ENCODE results near the gene ARHGAP45.
"Not testable (repeated sequence)": the region's sequence is repeated elsewhere in the genome, so short reads cannot be mapped to it uniquely, and the experiment has no call there.

Gene ARHGAP45

GRCh38 chr19:1115646-1116420 lies 48.9 kb downstream of the ARHGAP45 start:
- no peak for DNase-seq (ENCODE audit: low read depth in 2 of 2)

DNA sequence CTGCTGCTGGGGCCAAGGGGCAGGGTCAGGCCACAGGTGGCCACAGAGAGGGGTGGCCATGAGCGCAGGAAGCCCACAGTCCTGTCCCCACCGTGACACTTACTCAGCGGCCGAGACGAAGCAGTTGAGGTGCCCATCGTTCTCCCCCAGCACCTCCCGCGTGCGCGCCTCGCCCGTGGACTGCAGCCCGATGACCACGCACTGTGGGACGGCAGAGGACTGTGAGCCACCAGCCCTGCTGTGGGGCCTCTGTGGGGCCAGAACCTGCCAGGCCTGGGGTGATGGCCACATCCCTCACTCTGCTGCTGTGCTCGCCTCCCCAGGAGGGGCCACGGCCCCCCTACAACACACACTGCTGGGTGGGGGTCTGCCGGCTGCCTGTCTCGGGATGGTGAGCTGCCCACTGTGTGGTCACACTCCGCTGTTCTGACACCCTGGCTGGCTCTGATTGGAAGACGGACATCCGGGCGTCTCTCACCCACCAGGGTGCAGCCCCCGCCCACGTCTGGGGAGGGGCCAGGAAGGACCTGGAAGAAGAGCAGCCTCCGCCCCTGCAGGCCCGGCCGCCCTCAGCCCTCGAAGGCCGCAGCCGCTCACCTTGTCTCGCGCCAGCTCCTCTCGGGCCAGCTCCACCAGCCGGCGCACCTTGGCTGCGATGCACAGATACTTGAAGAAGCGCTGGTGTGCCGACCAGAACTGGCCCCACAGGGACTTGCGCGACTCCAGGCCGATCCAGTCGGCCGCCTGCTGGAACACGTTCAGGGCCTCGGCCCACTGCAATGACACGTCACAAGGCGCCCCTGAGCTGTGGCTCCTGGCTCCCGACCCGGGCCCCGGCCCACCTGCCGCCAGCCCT lies 50.0 kb downstream of the ARHGAP45 start:
- no peak for DNase-seq (ENCODE audit: low read depth in 2 of 2)

DNA sequence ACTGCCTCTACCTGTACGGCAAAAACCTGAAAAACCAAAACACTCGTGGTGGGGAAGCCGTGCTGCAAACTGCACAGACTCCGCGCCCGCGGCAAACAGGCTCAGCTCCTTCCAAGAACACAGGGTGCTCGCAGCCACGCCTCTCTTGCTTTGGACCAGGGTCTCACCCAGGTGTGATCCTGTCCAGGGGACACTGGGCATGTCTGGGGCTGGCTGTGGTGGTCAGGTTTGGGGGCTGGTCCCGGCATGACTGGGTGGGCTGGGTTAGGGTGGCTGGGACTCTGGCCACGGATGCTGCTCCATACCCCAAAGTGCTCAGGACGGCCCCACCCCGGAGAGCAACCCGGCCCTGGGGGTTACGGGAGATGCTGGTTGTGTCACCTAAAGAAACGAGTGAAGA lies 50.7 kb downstream of the ARHGAP45 start:
- no peak for DNase-seq (ENCODE audit: low read depth in 2 of 2)

DNA sequence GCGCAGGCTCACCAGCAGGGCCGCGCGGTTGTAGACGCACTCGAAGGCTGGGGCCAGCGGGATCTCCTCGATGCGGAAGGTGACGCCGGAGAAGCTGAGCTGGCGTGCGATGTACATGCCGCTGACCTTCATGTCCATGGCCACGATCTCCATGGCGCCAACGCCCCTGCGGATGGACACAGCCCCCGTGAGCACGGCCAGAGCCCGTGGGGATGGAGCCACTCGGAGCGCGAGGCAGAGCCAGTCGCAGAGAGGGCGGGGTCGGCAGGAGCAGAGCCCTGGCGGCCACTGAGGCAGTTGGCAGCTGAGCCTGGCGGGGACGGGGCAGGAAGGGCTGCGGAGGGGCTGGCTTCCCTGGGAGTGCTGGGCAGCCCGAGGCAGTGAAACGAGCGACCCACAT lies 52.0 kb downstream of the ARHGAP45 start:
- no peak for DNase-seq (ENCODE audit: low read depth in 2 of 2)

GRCh38 chr19:1119475-1120217 lies 52.7 kb downstream of the ARHGAP45 start:
- DNase-seq (ENCODE audit: low read depth in 2 of 2), result no peak

DNA sequence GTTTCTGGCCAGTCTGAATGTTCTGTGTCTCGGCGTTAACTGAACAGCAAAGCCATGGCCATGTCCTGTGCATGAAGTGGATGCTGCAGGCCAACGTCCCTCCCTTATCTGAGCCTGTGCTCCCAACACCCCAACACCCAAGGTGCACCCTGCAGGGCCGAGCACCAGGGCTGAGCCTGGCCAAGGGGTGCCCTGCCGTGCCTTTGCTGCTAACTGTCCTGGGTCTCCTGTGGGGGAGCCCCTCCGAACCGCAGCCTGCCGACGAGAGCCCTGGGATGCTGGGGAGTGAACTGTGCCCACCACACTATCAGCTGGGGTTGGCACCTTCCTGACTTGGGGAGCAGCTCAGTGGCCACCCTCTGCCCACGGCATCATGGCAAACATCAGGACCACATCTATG lies 54.4 kb downstream of the ARHGAP45 start:
- no peak for DNase-seq (ENCODE audit: low read depth in 2 of 2)

- DNase-seq (ENCODE audit: low read depth in 2 of 2), result no peak
Observed at GRCh38 chr19:1122021-1122971, 55.3 kb downstream of the ARHGAP45 start.

- no peak for DNase-seq (ENCODE audit: low read depth in 2 of 2)
Observed at GRCh38 chr19:1122972-1123363, 56.0 kb downstream of the ARHGAP45 start.

DNA sequence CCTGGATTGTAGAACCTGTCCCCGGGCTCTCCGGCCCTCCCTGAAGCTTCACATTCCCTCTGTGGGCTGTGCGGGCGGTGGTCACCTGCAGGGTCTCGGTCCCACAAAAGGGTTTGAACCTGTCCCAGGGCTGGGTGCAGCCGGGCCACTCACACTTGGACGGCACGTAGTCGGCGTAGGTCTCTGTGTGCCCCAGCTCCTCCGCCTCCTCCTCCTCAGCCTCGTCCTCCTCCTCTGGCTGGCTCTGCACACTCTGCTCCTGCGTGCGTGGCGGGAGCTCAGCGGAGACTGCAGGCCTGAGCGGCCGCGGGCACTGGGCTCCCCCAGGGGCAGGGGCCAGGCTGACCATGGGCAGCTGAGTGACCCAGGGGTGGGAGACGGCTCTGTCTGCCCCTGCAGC lies 56.4 kb downstream of the ARHGAP45 start:
- no peak for DNase-seq (ENCODE audit: low read depth in 2 of 2)

DNA sequence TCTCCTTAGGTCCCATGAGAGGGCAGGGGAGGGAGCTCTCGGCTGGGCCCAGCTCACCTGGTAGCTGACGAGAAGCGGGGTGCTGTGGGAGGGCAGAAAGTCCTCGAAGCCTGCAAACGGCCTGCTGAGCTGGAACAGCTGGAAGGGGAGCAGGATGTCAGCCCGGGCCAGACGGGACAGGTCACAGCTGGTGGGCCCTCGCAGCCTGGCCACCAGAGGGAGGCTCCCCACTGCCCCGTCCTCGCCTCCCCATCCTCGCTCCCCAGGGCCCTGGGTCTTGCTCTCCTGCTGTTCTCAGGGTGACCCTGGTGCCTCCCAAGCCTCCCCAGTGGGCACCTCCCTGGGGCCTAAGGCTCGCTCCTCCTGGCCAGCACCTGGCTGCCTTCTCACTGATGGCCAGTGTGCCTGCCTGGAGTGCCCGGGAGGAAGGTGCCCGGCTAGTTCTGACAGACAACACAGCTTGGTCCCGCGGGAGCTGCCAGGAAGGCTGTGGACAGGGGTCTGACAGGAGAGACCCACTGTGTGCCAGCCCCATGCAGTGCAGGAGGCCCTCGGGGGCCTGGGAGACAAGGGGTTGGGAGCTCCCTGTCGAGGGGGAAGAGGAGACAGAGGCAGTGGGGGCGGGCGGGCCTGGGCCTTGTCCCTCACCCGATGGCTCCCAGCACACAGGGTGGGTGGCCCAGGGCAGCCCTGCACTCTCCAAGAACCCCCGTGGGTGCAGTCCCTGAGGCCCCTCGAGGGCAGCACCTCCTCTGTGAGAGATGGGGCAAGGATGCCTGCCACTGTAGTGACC lies 57.1 kb downstream of the ARHGAP45 start:
- DNase-seq (ENCODE audit: low read depth in 2 of 2), result no peak

DNA sequence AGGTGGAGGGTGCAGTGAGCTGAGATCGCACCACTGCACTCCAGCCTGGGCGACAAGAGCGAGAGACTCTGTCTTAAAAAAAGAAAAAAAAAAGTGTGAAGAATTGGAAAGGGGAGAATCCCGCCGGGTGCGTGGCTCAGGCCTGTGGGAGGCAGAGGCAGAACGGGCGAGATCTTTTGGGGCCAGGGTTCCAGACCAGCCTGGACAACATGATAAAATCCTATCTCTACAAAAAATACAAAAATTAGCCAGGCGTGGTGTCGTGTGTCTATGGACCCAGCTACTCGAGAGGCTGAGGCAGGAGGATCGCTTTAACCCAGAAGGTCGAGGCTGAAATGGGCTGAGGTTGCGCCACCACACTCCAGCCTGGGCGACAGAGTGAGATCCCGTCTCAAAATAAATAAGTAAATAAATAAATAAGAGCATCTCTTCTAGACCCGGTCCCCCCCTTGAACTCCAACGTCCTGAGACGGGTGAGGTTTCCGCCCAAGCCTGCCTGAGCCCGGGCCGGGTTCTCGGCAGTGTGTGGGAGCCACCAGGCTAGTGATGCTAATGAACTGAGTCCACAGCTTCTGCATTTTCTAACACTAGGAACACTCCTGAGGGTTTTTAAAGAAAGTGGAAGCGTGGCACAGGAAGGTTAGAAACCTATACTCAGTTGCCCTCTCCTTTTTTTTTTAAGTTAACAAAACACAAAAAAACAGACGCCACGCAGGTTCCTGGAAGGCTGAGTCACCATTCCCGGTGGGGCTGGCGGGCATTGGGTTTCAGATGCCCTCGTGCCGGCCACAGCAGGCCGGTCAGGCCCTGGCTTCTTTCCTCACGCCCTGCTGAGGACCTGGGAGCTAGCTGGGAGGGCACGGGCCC lies 58.9 kb downstream of the ARHGAP45 start:
- DNase-seq (ENCODE audit: low read depth in 2 of 2), result no peak

GRCh38 chr19:1126984-1127760 lies 60.2 kb downstream of the ARHGAP45 start:
- DNase-seq (ENCODE audit: low read depth in 2 of 2), result no peak

DNA sequence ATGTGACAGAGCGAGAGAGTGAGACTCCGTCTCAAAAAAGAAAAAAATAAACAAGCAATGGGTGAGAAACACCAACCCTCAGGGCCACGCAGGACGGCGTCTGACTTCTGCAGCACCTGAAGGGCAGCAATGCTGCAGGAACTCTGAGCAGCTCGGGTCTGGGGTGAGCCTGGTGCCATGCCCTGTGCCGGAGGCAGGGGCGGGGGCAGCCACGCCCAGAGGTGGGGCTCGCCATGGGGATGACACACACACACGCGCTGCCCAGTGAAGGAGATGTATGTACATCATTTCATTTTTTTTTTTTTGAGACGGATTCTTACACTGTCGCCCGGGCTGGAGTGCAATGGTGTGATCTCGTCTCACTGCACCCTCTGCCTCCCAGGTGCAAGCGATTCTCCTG lies 61.1 kb downstream of the ARHGAP45 start:
- no peak for DNase-seq (ENCODE audit: low read depth in 2 of 2)

- not testable (repeated sequence) for DNase-seq (ENCODE audit: low read depth in 2 of 2)
Observed at GRCh38 chr19:1129084-1129483, 62.1 kb downstream of the ARHGAP45 start.

DNA sequence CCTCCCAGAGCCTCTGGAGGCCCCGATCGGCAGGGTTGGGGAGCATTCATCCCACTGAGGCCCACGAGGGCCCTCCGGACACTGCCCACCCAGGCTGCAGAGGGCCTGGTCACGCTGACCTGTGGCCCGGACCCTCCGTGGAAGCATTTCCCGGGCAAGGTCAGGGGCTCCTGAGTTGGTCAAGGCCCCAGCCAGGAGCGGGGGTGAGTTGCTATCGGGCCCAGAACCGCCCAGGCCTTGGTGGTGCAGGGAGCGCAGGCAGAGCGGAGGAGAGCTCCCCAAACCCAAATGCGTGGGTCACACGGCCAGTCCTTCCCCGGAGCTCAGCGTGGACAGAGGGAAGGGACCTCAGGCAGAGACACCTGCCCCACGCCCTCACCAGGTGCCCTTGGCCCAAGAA lies 62.6 kb downstream of the ARHGAP45 start:
- DNase-seq (ENCODE audit: low read depth in 2 of 2), result no peak

- peak in 1 of 2 donors; percentile 19 for DNase-seq (ENCODE audit: low read depth in 2 of 2)
Observed at GRCh38 chr19:1130771-1131717, 64.1 kb downstream of the ARHGAP45 start.
